ENCODE data around the gene GSTO2.
"Not testable (repeated sequence)": the region's sequence is repeated elsewhere in the genome, so short reads cannot be mapped to it uniquely, and the experiment has no call there.

Gene GSTO2

GRCh38 chr10:104234934-104235333 is 34.0 kb upstream of the GSTO2 start:
- Histone ChIP-seq H3K9ac (ENCODE audit: low read depth, low read length) (no peak overlapping the region), H2AFZ (ENCODE audit: low read depth, low read length) (no peak overlapping the region), H3K9me3 (ENCODE audit: insufficient read depth, low read length, severe bottlenecking) (peaks cover 13% of the 10 kb centered on the region), H3K79me2 (ENCODE audit: insufficient read depth, low read length) (no peaks in the 10 kb centered on the region), H3K4me1 (ENCODE audit: insufficient read depth, low read length) (no peaks in the 10 kb centered on the region), H3K27me3 (ENCODE audit: insufficient read depth, low read length, poor library complexity) (peaks cover 3% of the 10 kb centered on the region), H4K20me1 (ENCODE audit: insufficient read depth, low read length) (no peaks in the 10 kb centered on the region), H3K27ac (ENCODE audit: low read length) (no peak overlapping the region), H3K36me3 (ENCODE audit: insufficient read depth, low read length) (no peaks in the 10 kb centered on the region), H3K4me2 (ENCODE audit: insufficient read depth, low read length) (no peak overlapping the region), H3K4me3 (ENCODE audit: low read depth in 1 of 2, low read length in 2 of 2) (no peak overlapping the region)
- DNase-seq (no peak), ATAC-seq (ENCODE audit: insufficient read depth, low read depth) (no peak)
- TF ChIP-seq CTCF (IDR thresholded peaks at IDR 0.05; ENCODE audit: borderline replicate concordance, extremely low read depth, low read length, poor library complexity, severe bottlenecking) (no peak), EZH2 (IDR thresholded peaks at IDR 0.05; ENCODE audit: borderline replicate concordance, low read depth, low read length, severe bottlenecking) (no peak)

GRCh38 chr10:104235801-104236200 is 33.2 kb upstream of the GSTO2 start:
- ATAC-seq (ENCODE audit: insufficient read depth, low read depth) (no peak), DNase-seq (no peak)
- Histone ChIP-seq H3K9ac (ENCODE audit: low read depth, low read length) (no peak overlapping the region), H2AFZ (ENCODE audit: low read depth, low read length) (no peak overlapping the region), H3K27ac (ENCODE audit: low read length) (no peak overlapping the region), H3K9me3 (ENCODE audit: insufficient read depth, low read length, severe bottlenecking) (peaks cover 13% of the 10 kb centered on the region), H3K79me2 (ENCODE audit: insufficient read depth, low read length) (no peaks in the 10 kb centered on the region), H4K20me1 (ENCODE audit: insufficient read depth, low read length) (no peaks in the 10 kb centered on the region), H3K36me3 (ENCODE audit: insufficient read depth, low read length) (no peaks in the 10 kb centered on the region), H3K27me3 (ENCODE audit: insufficient read depth, low read length, poor library complexity) (peaks cover 3% of the 10 kb centered on the region), H3K4me2 (ENCODE audit: insufficient read depth, low read length) (no peak overlapping the region), H3K4me1 (ENCODE audit: insufficient read depth, low read length) (no peaks in the 10 kb centered on the region), H3K4me3 (ENCODE audit: low read depth in 1 of 2, low read length in 2 of 2) (no peak overlapping the region)
- TF ChIP-seq CTCF (IDR thresholded peaks at IDR 0.05; ENCODE audit: borderline replicate concordance, extremely low read depth, low read length, poor library complexity, severe bottlenecking) = no peak
- TF ChIP-seq EZH2 (IDR thresholded peaks at IDR 0.05; ENCODE audit: borderline replicate concordance, low read depth, low read length, severe bottlenecking) = no peak

- no peak overlapping the region for H3K4me2 ChIP-seq (ENCODE audit: insufficient read depth, low read length)
- no peak overlapping the region for H3K9ac ChIP-seq (ENCODE audit: low read depth, low read length)
- H3K4me3 ChIP-seq (ENCODE audit: low read depth in 1 of 2, low read length in 2 of 2) = no peak overlapping the region
- peaks cover 5% of the 10 kb centered on the region for H3K27me3 ChIP-seq (ENCODE audit: insufficient read depth, low read length, poor library complexity)
- no peaks in the 10 kb centered on the region for H3K36me3 ChIP-seq (ENCODE audit: insufficient read depth, low read length)
- no peaks in the 10 kb centered on the region for H3K79me2 ChIP-seq (ENCODE audit: insufficient read depth, low read length)
- no peaks in the 10 kb centered on the region for H4K20me1 ChIP-seq (ENCODE audit: insufficient read depth, low read length)
- DNase-seq = no peak
- peaks cover 3% of the 10 kb centered on the region for H3K9me3 ChIP-seq (ENCODE audit: insufficient read depth, low read length, severe bottlenecking)
- no peaks in the 10 kb centered on the region for H3K4me1 ChIP-seq (ENCODE audit: insufficient read depth, low read length)
- no peak overlapping the region for H3K27ac ChIP-seq (ENCODE audit: low read length)
- no peak overlapping the region for H2AFZ ChIP-seq (ENCODE audit: low read depth, low read length)
- ATAC-seq (ENCODE audit: insufficient read depth, low read depth) = no peak
- no peak for TF ChIP-seq CTCF (IDR thresholded peaks at IDR 0.05; ENCODE audit: borderline replicate concordance, extremely low read depth, low read length, poor library complexity, severe bottlenecking)
- no peak for TF ChIP-seq EZH2 (IDR thresholded peaks at IDR 0.05; ENCODE audit: borderline replicate concordance, low read depth, low read length, severe bottlenecking)
These were observed 28.9 kb upstream of the GSTO2 start for GRCh38 chr10:104240078-104240477.

- Histone ChIP-seq H2AFZ (ENCODE audit: low read depth, low read length) (no peak overlapping the region), H3K4me3 (ENCODE audit: low read depth in 1 of 2, low read length in 2 of 2) (no peak overlapping the region), H3K36me3 (ENCODE audit: insufficient read depth, low read length) (no peaks in the 10 kb centered on the region), H3K79me2 (ENCODE audit: insufficient read depth, low read length) (no peaks in the 10 kb centered on the region), H3K4me1 (ENCODE audit: insufficient read depth, low read length) (no peaks in the 10 kb centered on the region), H3K9me3 (ENCODE audit: insufficient read depth, low read length, severe bottlenecking) (peaks cover 7% of the 10 kb centered on the region), H3K4me2 (ENCODE audit: insufficient read depth, low read length) (no peak overlapping the region), H4K20me1 (ENCODE audit: insufficient read depth, low read length) (no peaks in the 10 kb centered on the region), H3K27ac (ENCODE audit: low read length) (no peak overlapping the region), H3K27me3 (ENCODE audit: insufficient read depth, low read length, poor library complexity) (peaks cover 5% of the 10 kb centered on the region), H3K9ac (ENCODE audit: low read depth, low read length) (no peak overlapping the region)
- ATAC-seq (ENCODE audit: insufficient read depth, low read depth) = no peak
- TF ChIP-seq EZH2 (IDR thresholded peaks at IDR 0.05; ENCODE audit: borderline replicate concordance, low read depth, low read length, severe bottlenecking) (no peak), CTCF (IDR thresholded peaks at IDR 0.05; ENCODE audit: borderline replicate concordance, extremely low read depth, low read length, poor library complexity, severe bottlenecking) (no peak)
- no peak for DNase-seq
These were observed 26.4 kb upstream of the GSTO2 start for GRCh38 chr10:104242545-104242944.

GRCh38 chr10:104243009-104243408 is 26.0 kb upstream of the GSTO2 start:
- H3K4me3 ChIP-seq (ENCODE audit: low read depth in 1 of 2, low read length in 2 of 2); DNase-seq; H3K4me2 ChIP-seq (ENCODE audit: insufficient read depth, low read length); H3K36me3 ChIP-seq (ENCODE audit: insufficient read depth, low read length); H4K20me1 ChIP-seq (ENCODE audit: insufficient read depth, low read length); H3K27me3 ChIP-seq (ENCODE audit: insufficient read depth, low read length, poor library complexity); H3K9ac ChIP-seq (ENCODE audit: low read depth, low read length); H3K79me2 ChIP-seq (ENCODE audit: insufficient read depth, low read length); H3K4me1 ChIP-seq (ENCODE audit: insufficient read depth, low read length); H3K27ac ChIP-seq (ENCODE audit: low read length); H3K9me3 ChIP-seq (ENCODE audit: insufficient read depth, low read length, severe bottlenecking); ATAC-seq (ENCODE audit: insufficient read depth, low read depth); H2AFZ ChIP-seq (ENCODE audit: low read depth, low read length): not testable (repeated sequence)
